Activated T-helper 9 cell treated with anti-CD3 and anti-CD28 coated beads, Interleukin-2, amount 50 U/mL, for 16 hours (primary cell): ENCODE data around the gene AHRR.
A peak's percentile ranks its signal among the peaks of the same experiment; 100 is the strongest.

Source experiments
- DNase-seq: peaks from one replicate; pipeline ENCODE4 v3.0.0-alpha.2; 2020; ENCODE audit warnings: low read depth

The AHRR gene

GRCh38 chr5:443239-444151 is 122.0 kb downstream of the AHRR start:
- DNase-seq, result no peak

GRCh38 chr5:444226-444625 is 122.7 kb downstream of the AHRR start:
- no peak for DNase-seq

- no peak for DNase-seq
Observed at GRCh38 chr5:445591-445990, 124.1 kb downstream of the AHRR start.

GRCh38 chr5:446066-446882 is 124.8 kb downstream of the AHRR start:
- no peak for DNase-seq

GRCh38 chr5:446883-447263 is 125.4 kb downstream of the AHRR start:
- no peak for DNase-seq

GRCh38 chr5:447501-447900 is 126.0 kb downstream of the AHRR start:
- no peak for DNase-seq

- no peak for DNase-seq
Observed at GRCh38 chr5:448061-448765, 126.7 kb downstream of the AHRR start.

GRCh38 chr5:448766-449090 is 127.2 kb downstream of the AHRR start:
- DNase-seq, result no peak

- DNase-seq, result no peak
Observed at GRCh38 chr5:449151-449550, 127.6 kb downstream of the AHRR start.

GRCh38 chr5:451587-452458 is 130.3 kb downstream of the AHRR start:
- no peak for DNase-seq

GRCh38 chr5:452978-453710 is 131.6 kb downstream of the AHRR start:
- no peak for DNase-seq

- DNase-seq, result no peak
Observed at GRCh38 chr5:453725-454481, 132.4 kb downstream of the AHRR start.

GRCh38 chr5:454936-455335 is 133.4 kb downstream of the AHRR start:
- no peak for DNase-seq

- DNase-seq, result no peak
Observed at GRCh38 chr5:455806-456205, 134.3 kb downstream of the AHRR start.

- no peak for DNase-seq
Observed at GRCh38 chr5:456351-457194, 135.1 kb downstream of the AHRR start.

- DNase-seq, result no peak
Observed at GRCh38 chr5:457195-457961, 135.9 kb downstream of the AHRR start.

GRCh38 chr5:458547-459353 is 137.2 kb downstream of the AHRR start:
- peak; percentile 54 for DNase-seq
